PC-9 (cell line): ENCODE measurements around the gene MAPK10.

ENCODE experiments used
- CTCF ChIP-seq: fragments of 200-600 bp; sonication (generic); conservative IDR thresholded peaks from 2 replicates; pipeline ENCODE4 v1.6.1; 2017; ENCODE audit warnings: mixed run types, antibody characterized with exemption, mild to moderate bottlenecking, moderate library complexity
- EZH2 ChIP-seq: fragments of 200-600 bp; sonication (generic); IDR thresholded peaks from 2 replicates; pipeline ENCODE4 v1.8.0; 2017; ENCODE audit warnings: antibody characterized with exemption, low read depth

GRCh38 chr4:86376850-86377249 lies 17.0 kb upstream of the MAPK10 start:
- TF ChIP-seq CTCF (no peak), EZH2 (no peak)
